BJ (cell line): ENCODE measurements around the gene GPA33. TPM values are rescaled to one million over a fixed set of nuclear protein-coding genes. Genes with fewer than 3 reads are reported as not detected.

Source experiments
- CTCF ChIA-PET: fragments of 350-600 bp; formaldehyde crosslinking; extraction: SDS; loops from one replicate; lab custom pipeline; 2021; ENCODE audit warnings: antibody characterized with exemption, inconsistent platforms; lab: Yijun Ruan, JAX
- POLR2A ChIA-PET: fragments of 300-600 bp; sonication (Branson Sonifier 250); formaldehyde crosslinking; extraction: SDS; loops from one replicate; lab custom pipeline; 2021; ENCODE audit warnings: antibody characterized with exemption; lab: Charles Lee
- DNase-seq: peaks from one replicate; pipeline ENCODE4 v3.0.0-alpha.2; 2011; ENCODE audit warnings: low read depth
- H3K27me3 ChIP-seq: 2 replicates; pipeline ENCODE4 v1.6.0; 2011; ENCODE audit warnings: low read length; ENCODE audit not compliant: control insufficient read depth, insufficient read depth
- H3K36me3 ChIP-seq: 2 replicates; pipeline ENCODE4 v1.5.1; 2011; ENCODE audit warnings: low read length; ENCODE audit not compliant: control insufficient read depth, insufficient read depth
- H3K4me3 ChIP-seq: 2 replicates; pipeline ENCODE4 v1.5.1; 2011; ENCODE audit warnings: low read depth, mild to moderate bottlenecking, control low read depth, low read length
- CTCF ChIP-seq: IDR thresholded peaks from 2 replicates; pipeline ENCODE4 v1.5.1; 2011; ENCODE audit warnings: low read depth, mild to moderate bottlenecking, control low read depth, inconsistent platforms, low read length, moderate library complexity; ENCODE audit not compliant: insufficient read depth
- polyA plus RNA-seq: library from polyadenylated mRNA; depleted of rRNA; stranded (reverse); fragments of >200 nt; gene quantifications from 2 replicates; pipeline ENCODE4 v1.2.3, GENCODE V29; 2011

Gene GPA33
- polyA plus RNA-seq, 1 experiment: not detected

GRCh38 chr1:167118188-167118587, 28.0 kb upstream of the GPA33 start:
- no peak for TF ChIP-seq CTCF
- POLR2A ChIA-PET: no interaction called here
- no peak for DNase-seq
- Histone ChIP-seq H3K4me3 (no peak overlapping the region), H3K36me3 (no peaks in the 10 kb centered on the region), H3K27me3 (no peaks in the 10 kb centered on the region; the same call in 1 of the 2 replicates)
- CTCF ChIA-PET: interaction anchor here (1.5 kb wide), 1 partner anchor 9 kb away, joined by 3 read pairs; no protein-coding TSS in a partner anchor

- no peak overlapping the region for H3K4me3 ChIP-seq
- DNase-seq: no peak
- no peaks in the 10 kb centered on the region for H3K27me3 ChIP-seq
- CTCF ChIA-PET: interaction anchor here (1.3 to 1.5 kb wide), 2 partner anchors 10 to 416 kb away, joined by 3 to 4 read pairs; no protein-coding TSS in a partner anchor
- POLR2A ChIA-PET: no interaction called here
- no peak for TF ChIP-seq CTCF
- no peaks in the 10 kb centered on the region for H3K36me3 ChIP-seq
These were observed 27.0 kb upstream of the GPA33 start for GRCh38 chr1:167117225-167117624.

GRCh38 chr1:167116174-167116573, 26.0 kb upstream of the GPA33 start:
- DNase-seq: no peak
- Histone ChIP-seq H3K36me3 (no peaks in the 10 kb centered on the region), H3K4me3 (no peak overlapping the region), H3K27me3 (no peaks in the 10 kb centered on the region; the same call in 1 of the 2 replicates)
- POLR2A ChIA-PET: no interaction called here
- CTCF ChIA-PET: interaction anchor here (1.3 kb wide), 1 partner anchor 417 kb away, joined by 4 read pairs; no protein-coding TSS in a partner anchor
- no peak for TF ChIP-seq CTCF

- Histone ChIP-seq H3K27me3 (no peaks in the 10 kb centered on the region; the same call in 1 of the 2 replicates), H3K36me3 (no peaks in the 10 kb centered on the region), H3K4me3 (no peak overlapping the region)
- DNase-seq: no peak
- no peak for TF ChIP-seq CTCF
- CTCF ChIA-PET: no interaction called here
- POLR2A ChIA-PET: no interaction called here
These were observed 25.5 kb upstream of the GPA33 start for GRCh38 chr1:167115655-167116054.

- Histone ChIP-seq H3K4me3 (no peak overlapping the region), H3K36me3 (no peaks in the 10 kb centered on the region), H3K27me3 (no peaks in the 10 kb centered on the region; the same call in 1 of the 2 replicates)
- CTCF ChIA-PET: no interaction called here
- POLR2A ChIA-PET: no interaction called here
- no peak for TF ChIP-seq CTCF
- DNase-seq: no peak
These were observed 24.5 kb upstream of the GPA33 start for GRCh38 chr1:167114725-167115124.
